ENCODE measurements around the gene SYNGR3. TPM values are rescaled to one million over a fixed set of nuclear protein-coding genes. Genes with fewer than 3 reads are reported as not detected.
A peak's percentile ranks its signal among the peaks of the same experiment; 100 is the strongest.

Gene SYNGR3
- total and polyA plus RNA-seq, 2 of the 13 experiments (the other 11 are each of a cell fraction or from before 2014, with no cell fraction given), result 0.97 to 5.7 TPM

GRCh38 chr16:1983544-1984346 is 6.0 kb upstream of the SYNGR3 start, which contains the start of gene GFER (continued):
- TF ChIP-seq HIC2 (CRISPR knock-in tag; IDR thresholded peaks at IDR 0.05; ENCODE audit: low read depth) (no peak), AFF4 (CRISPR knock-in tag; IDR thresholded peaks at IDR 0.05) (no peak), ZNF367 (CRISPR knock-in tag; IDR thresholded peaks at IDR 0.05; ENCODE audit: borderline replicate concordance) (no peak), KLF6 (CRISPR knock-in tag; IDR thresholded peaks at IDR 0.05) (peak; percentile 80), EZH2 (conservative IDR thresholded peaks at IDR 0.05; ENCODE audit: low read depth, low read length) (no peak), ELK4 (CRISPR knock-in tag; IDR thresholded peaks at IDR 0.05; ENCODE audit: borderline replicate concordance) (no peak), JUND (CRISPR knock-in tag; IDR thresholded peaks at IDR 0.05) (0 out of 2 replicates have a peak, but pooled peaks have one; percentile 50), MEIS2 (CRISPR knock-in tag; IDR thresholded peaks at IDR 0.05) (peak; percentile 52; the same call in 1 of the 2 replicates), HMGXB4 (CRISPR knock-in tag; IDR thresholded peaks at IDR 0.05; ENCODE audit: borderline replicate concordance in 1 of 2, low read depth in 1 of 2) (peak; percentile 67 to 78; a peak in 3 of 4 replicates), FOXP4 (CRISPR knock-in tag; IDR thresholded peaks at IDR 0.05) (no peak; the same call in 1 of the 2 replicates), ZNF180 (CRISPR knock-in tag; IDR thresholded peaks at IDR 0.05; ENCODE audit: borderline replicate concordance, low read depth) (no peak)

All from HepG2 (cell line).